Thoracic aorta (tissue), 2 donors: ENCODE measurements around the gene SLC41A3. TPM values are rescaled to one million over a fixed set of nuclear protein-coding genes. Genes with fewer than 3 reads are reported as not detected.

Experiments
- ATAC-seq: fragments of 150-250 bp; one replicate; pipeline ENCODE4 v1.8.0; 2017; ENCODE audit warnings: low read depth; ENCODE audit not compliant: insufficient number of reproducible peaks, low FRiP score
- DNase-seq: peaks from one replicate; pipeline ENCODE4 v3.0.0-alpha.2; 2020; ENCODE audit warnings: low spot score
- H3K27ac ChIP-seq, 2 donors: fragments of 200-600 bp; sonication (generic); 1 replicate in 1 of 2; 2 replicates in 1 of 2; pipeline ENCODE4 v1.5.1; 2016; ENCODE audit warnings: mild to moderate bottlenecking in 2 of 2, moderate library complexity in 2 of 2
- H3K27me3 ChIP-seq: fragments of 200-600 bp; sonication (generic); replicated peaks from 2 replicates; pipeline ENCODE4 v1.6.0; 2016; ENCODE audit warnings: mild to moderate bottlenecking; ENCODE audit not compliant: insufficient read depth
- H3K36me3 ChIP-seq: fragments of 200-600 bp; sonication (generic); one replicate; pipeline ENCODE4 v1.5.1; 2016
- H3K4me1 ChIP-seq, 2 donors: fragments of 200-600 bp; sonication (generic); 1 replicate in 1 of 2; 2 replicates in 1 of 2; pipeline versions ENCODE4 v1.5.1 to v1.6.0; 2016; ENCODE audit warnings: low read depth in 2 of 2, mild to moderate bottlenecking in 1 of 2; ENCODE audit not compliant: control insufficient read depth in 1 of 2
- H3K4me3 ChIP-seq: fragments of 200-600 bp; sonication (generic); 2 replicates; pipeline ENCODE4 v1.5.1; 2016; ENCODE audit warnings: mild to moderate bottlenecking
- H3K9me3 ChIP-seq: fragments of 200-600 bp; sonication (generic); 2 replicates; pipeline ENCODE4 v1.5.1; 2016
- CTCF ChIP-seq: fragments of 200-600 bp; sonication (generic); IDR thresholded peaks from one replicate; pipeline ENCODE4 v1.5.1; 2019; ENCODE audit warnings: antibody characterized with exemption
- total RNA-seq, 2 donors: library from RNA; depleted of rRNA; stranded (reverse); fragments of >200 nt; gene quantifications; one replicate each; pipeline versions ENCODE4 v1.1.0 to v1.2.3, GENCODE V29; 2016

Gene SLC41A3
- total RNA-seq, 2 donors from 2014 or later: 70.9 to 106 TPM

- Histone ChIP-seq H3K27me3 (no peaks in the 10 kb centered on the region), H3K4me1 (peaks cover 0 to 16% of the 10 kb centered on the region in 2 donors), H3K27ac (no peak overlapping the region), H3K36me3 (no peaks in the 10 kb centered on the region), H3K4me3 (no peak overlapping the region), H3K9me3 (no peaks in the 10 kb centered on the region)
- ATAC-seq: no peak
- no peak for TF ChIP-seq CTCF
- DNase-seq: no peak
These were observed 22.5 kb downstream of the SLC41A3 start for GRCh38 chr3:126061301-126062032.

- no peak for DNase-seq
- TF ChIP-seq CTCF: no peak
- no peak for ATAC-seq
- Histone ChIP-seq H3K27ac (no peak overlapping the region), H3K4me1 (peaks cover 0 to 16% of the 10 kb centered on the region in 2 donors), H3K4me3 (no peak overlapping the region), H3K36me3 (no peaks in the 10 kb centered on the region), H3K9me3 (no peaks in the 10 kb centered on the region), H3K27me3 (no peaks in the 10 kb centered on the region)
These were observed 23.2 kb downstream of the SLC41A3 start for GRCh38 chr3:126060613-126061145.

- Histone ChIP-seq H3K4me1 (peaks cover 0 to 16% of the 10 kb centered on the region in 2 donors), H3K4me3 (no peak overlapping the region), H3K27me3 (no peaks in the 10 kb centered on the region), H3K9me3 (no peaks in the 10 kb centered on the region), H3K36me3 (no peaks in the 10 kb centered on the region), H3K27ac (no peak overlapping the region)
- no peak for DNase-seq
- no peak for ATAC-seq
- no peak for TF ChIP-seq CTCF
These were observed 25.3 kb downstream of the SLC41A3 start for GRCh38 chr3:126058666-126059065.

GRCh38 chr3:126057936-126058335 lies 26.0 kb downstream of the SLC41A3 start:
- ATAC-seq: no peak
- no peak overlapping the region for H3K27ac ChIP-seq

GRCh38 chr3:126057501-126057819 lies 26.5 kb downstream of the SLC41A3 start:
- ATAC-seq: no peak
- Histone ChIP-seq H3K27ac (no peak overlapping the region), H3K9me3 (no peaks in the 10 kb centered on the region), H3K4me1 (peaks cover 0 to 16% of the 10 kb centered on the region in 2 donors), H3K36me3 (no peaks in the 10 kb centered on the region), H3K27me3 (no peaks in the 10 kb centered on the region), H3K4me3 (no peak overlapping the region)
- TF ChIP-seq CTCF: no peak
- DNase-seq: no peak

More at GRCh38 chr3:126057936-126058335, 26.0 kb downstream of the SLC41A3 start:
- no peak for DNase-seq
- Histone ChIP-seq H3K27me3 (no peaks in the 10 kb centered on the region), H3K36me3 (no peaks in the 10 kb centered on the region), H3K9me3 (no peaks in the 10 kb centered on the region), H3K4me3 (no peak overlapping the region), H3K4me1 (peaks cover 0 to 16% of the 10 kb centered on the region in 2 donors)
- no peak for TF ChIP-seq CTCF
